ENCODE data around the gene DDX51. TPM values are rescaled to one million over a fixed set of nuclear protein-coding genes. Genes with fewer than 3 reads are reported as not detected.

The DDX51 gene
- total RNA-seq, 4 donors from 2014 or later, result 6.8 to 18.6 (median 9.5) TPM

DNA sequence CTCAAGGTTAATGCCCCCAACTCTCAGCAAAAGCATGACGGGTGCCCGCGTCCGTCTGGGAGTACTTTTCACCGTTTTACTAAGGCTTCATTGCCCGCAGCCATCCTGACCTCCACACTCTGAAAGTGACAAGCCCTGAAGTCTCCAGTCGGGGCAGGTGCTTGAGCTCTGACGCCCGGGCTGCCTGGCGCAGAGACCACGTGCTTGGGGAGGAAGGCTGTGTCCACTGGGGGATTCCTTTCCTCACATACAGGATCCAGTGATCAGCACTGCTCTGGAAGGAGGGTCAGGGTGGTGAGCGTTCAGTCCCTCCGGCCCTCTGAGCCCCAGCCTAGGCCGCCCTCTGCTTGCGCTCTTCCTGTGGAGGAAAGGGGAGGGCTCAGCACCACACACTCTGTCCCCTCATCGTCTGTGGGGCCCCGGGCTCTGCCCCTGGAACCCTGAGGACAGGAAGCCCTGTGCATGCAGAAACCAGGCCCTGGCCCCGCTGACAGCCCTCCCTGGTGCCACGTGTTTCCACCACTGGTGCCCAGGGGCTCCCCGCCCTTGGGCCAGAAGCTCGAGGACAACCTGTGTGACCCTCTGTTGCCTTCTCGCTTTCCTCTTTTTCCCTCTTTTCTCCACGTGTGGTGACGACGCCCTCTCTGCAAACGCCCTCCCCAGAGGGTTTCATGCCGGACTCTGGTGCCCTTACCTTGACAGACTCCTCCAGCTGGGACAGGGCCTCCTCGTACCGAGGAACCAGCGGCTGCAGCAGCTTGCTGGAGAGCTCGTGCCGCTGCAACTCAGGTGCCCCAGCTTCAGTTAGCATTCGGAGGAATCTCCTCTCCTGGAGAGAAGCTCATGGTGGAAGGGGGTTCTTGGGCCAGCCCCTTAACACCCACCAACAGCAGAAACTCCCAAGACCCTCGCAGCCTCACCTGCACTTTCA is 4.9 kb downstream of the DDX51 start:
- TF ChIP-seq, protein P1, sequence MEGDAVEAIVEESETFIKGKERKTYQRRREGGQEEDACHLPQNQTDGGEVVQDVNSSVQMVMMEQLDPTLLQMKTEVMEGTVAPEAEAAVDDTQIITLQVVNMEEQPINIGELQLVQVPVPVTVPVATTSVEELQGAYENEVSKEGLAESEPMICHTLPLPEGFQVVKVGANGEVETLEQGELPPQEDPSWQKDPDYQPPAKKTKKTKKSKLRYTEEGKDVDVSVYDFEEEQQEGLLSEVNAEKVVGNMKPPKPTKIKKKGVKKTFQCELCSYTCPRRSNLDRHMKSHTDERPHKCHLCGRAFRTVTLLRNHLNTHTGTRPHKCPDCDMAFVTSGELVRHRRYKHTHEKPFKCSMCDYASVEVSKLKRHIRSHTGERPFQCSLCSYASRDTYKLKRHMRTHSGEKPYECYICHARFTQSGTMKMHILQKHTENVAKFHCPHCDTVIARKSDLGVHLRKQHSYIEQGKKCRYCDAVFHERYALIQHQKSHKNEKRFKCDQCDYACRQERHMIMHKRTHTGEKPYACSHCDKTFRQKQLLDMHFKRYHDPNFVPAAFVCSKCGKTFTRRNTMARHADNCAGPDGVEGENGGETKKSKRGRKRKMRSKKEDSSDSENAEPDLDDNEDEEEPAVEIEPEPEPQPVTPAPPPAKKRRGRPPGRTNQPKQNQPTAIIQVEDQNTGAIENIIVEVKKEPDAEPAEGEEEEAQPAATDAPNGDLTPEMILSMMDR (IDR thresholded peaks at IDR 0.05; ENCODE audit: low read depth), result no peak

DNA sequence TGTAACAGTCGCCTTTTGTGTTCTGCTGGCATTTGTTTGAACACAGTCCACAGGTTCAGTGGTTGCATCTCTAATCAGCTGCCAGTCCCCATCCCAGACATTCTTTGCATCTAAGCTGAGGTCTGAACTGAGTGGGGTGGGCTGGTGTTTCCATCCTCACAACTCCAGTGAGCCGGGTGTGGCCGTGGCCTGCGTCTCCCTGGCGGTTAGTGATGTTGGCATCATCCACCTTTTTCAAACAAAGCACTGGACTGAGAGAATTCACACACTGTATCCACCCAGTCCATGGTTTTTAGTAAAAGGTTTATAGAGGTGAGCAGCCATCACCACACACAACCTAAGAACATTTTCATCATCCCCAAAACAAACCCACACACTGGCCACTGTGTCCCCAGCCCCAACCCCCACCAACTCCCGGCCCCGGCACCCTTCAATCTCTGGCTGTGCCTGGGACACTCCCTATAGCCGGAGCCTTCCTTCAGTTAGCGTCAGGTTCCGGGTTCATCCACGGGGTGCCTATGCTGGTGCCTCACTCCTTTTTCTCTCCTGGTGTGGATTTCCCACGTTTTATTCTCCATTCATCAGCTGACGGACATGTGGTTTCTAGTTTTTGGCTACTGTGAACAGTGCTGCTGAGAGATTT is 6.5 kb downstream of the DDX51 start:
- TF ChIP-seq, protein P1 (IDR thresholded peaks at IDR 0.05; ENCODE audit: low read depth), result no peak

DNA sequence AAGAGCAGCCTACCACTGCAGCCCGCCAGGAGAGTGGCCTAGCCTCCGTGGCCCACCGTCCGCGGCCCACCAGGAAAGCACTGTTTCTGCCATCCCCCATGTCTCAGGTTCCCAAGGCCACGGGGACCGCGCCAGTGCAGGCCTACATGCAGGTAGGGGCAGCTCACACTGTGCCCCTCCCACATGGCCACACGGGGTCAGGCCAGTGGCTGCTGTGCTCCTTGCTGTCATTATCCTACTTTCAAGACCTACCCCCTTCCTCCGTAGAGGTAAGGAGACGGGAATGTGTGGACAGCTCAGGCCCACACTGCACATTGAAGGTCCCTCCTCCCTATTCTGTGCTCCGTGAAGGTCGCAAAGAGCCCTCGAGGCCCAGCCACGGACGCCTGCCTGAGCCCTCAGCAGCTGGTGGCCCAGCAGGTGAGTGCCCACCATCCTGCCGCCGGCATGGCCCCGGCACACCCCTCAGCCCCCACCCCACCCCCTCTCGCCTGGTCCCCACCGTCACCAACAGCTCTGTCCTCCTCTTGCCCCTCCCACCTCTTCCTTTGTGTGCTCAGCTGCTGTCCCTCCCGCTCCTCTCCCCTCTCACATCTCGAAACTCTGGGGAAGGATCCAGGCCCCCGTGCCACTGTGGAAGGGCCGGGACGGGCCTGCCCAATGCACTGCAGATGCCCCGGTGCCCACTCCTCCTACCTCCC is 10.0 kb downstream of the DDX51 start:
- TF ChIP-seq, protein P1 (IDR thresholded peaks at IDR 0.05; ENCODE audit: low read depth), result no peak

DNA sequence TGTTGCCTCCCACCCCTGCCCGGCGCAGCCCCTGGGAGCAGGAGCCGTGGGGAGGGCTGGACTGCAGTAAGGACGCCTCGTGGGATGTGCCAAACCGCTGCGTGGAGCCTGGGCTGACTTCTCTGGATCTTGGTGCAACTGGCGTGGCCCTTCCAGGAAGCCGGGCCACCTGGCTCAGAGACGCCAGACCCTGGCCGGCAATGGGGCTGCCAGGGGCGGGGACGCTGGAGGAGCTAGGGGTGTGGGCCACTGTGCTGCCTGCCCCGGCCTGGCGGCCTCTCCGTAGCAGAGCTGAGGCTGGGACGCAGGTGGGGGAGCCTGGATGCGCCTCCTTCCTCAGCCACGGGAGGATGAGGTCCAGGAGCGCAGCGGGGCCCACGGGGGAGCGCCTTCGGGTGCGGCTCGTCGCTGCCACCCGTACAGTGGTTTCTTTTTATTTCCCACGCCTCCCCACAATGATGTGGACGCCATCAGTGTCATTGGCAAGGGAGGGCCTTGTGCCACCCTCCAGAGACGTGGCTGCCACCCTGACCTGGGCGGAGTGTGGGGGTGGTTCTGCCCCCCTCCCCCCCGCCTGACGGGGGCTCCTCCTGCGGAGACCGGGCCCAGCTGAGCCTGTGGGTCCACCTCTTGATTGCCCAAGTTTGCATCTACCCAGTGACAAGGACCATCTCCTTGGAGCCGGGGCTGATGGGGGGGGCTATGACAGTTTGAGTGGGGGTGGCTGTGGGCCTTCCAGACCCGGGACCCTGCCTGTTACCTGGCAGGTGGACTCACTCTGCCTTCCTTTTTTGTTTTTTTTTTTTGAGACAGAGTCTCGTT is 11.3 kb downstream of the DDX51 start:
- TF ChIP-seq, protein P1 (IDR thresholded peaks at IDR 0.05; ENCODE audit: low read depth), result no peak

DNA sequence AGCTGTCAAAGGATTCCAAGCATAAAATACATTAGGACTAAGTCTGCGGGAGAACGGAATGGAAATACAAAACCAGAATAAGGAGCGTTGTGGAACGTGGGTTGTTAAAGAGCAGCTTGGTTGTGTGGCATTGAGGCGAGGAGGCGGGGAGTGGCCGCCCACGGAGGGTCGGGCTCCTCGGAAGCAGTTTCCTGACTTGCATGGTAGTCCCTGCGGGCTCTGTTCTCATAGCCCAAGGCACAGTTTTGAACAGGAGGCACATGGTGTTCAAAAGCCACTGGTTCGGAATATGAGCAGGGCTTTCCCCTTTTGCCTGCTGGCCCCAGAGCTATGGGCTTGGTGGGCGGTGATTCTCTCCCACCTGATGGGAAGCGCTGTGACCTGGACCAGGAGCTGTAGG is 12.2 kb downstream of the DDX51 start:
- TF ChIP-seq, protein P1 (IDR thresholded peaks at IDR 0.05; ENCODE audit: low read depth), result no peak

DNA sequence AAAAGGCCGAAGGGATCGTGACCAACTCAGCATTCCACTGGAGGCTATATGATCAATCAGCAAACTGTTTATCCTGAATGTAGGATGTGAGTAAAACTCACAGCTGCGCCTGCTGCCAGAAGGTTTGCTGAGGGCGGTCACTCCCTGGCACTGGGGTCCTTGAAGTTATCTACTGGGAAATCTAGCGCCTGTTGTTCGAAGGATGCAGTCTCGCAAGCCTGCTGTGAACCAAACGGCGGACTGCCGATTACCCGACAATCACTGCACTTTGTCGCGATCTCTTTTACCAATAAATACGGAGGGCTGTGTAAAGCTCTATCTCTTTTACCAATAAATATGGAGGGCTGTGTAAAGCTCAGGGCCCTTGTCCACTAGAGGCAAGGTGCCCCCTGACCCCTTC is 12.9 kb downstream of the DDX51 start:
- TF ChIP-seq, protein P1 (IDR thresholded peaks at IDR 0.05; ENCODE audit: low read depth), result no peak
